GM12891 (cell line): ENCODE measurements around the gene JADE2.

Experiments
- DNase-seq: peaks from one replicate; pipeline ENCODE4 v3.0.0; 2011; ENCODE audit warnings: low spot score; ENCODE audit not compliant: insufficient read length
- FAIRE-seq: peaks from 2 replicates; lab custom pipeline; 2011; peaks lifted over from hg19 to GRCh38; lab: Jason Lieb, UNC
- PAX5 ChIP-seq: IDR thresholded peaks from 2 replicates; pipeline ENCODE4 v1.6.1; 2011; ENCODE audit warnings: low read length, moderate library complexity, mild to moderate bottlenecking; ENCODE audit not compliant: insufficient read depth, severe bottlenecking
- POLR2A ChIP-seq: IDR thresholded peaks from 2 replicates; pipeline ENCODE4 v1.6.1; 2011; ENCODE audit warnings: low read depth, low read length, control low read depth
- POLR2AphosphoS5 ChIP-seq: IDR thresholded peaks from 2 replicates; pipeline ENCODE4 v1.6.1; 2011; ENCODE audit warnings: low read depth, low read length, control low read depth
- POU2F2 ChIP-seq: IDR thresholded peaks from 2 replicates; pipeline ENCODE4 v1.6.1; 2011; ENCODE audit warnings: low read depth, mild to moderate bottlenecking, control low read depth, low read length, moderate library complexity
- SPI1 ChIP-seq: IDR thresholded peaks from 2 replicates; pipeline ENCODE4 v1.6.1; 2011; ENCODE audit warnings: low read depth, low read length, control low read depth
- TAF1 ChIP-seq: IDR thresholded peaks from 2 replicates; pipeline ENCODE4 v1.6.1; 2011; ENCODE audit warnings: low read depth, low read length, control low read depth

JADE2 gene

DNA sequence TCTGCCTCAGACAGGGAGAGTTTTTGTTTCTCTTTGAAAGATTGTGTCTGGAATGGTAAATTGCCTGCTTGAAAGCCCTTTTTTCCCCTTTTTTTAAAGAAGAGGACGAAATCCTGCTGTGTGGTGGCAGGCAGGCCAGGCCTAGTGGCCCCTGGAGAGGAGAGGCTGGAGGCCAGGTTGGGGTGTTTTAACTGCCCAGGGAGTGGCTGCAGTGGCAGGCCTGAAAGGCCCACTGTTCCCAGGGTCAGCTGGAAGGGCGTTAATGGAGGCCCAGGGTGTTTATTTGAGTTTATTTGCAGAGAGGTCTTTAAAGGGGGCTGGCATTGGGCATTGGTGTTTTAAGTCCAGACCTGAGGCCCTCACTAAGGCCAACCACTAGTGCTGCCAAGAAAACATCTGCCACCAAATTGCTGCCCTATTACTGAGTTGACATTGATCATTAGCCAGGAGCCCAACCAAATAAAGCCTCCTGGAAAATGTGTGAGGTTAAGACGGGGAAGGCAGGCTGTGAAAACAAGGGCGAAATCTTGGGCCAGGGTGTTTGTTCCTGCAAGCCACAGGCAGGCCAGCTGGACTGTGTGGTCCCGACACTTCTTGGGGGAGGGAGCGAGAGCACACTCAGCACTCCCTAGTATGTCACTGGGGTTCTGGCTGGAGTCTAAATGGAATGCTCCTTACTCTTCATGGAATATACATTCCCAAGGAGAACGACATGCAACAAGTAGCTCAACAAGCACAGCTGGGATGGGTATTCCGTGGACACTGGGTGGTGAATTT lies 5.0 kb downstream of the JADE2 start:
- no peak for TF ChIP-seq TAF1
- no peak for TF ChIP-seq POU2F2
- FAIRE-seq (no peak), DNase-seq (no peak)

DNA sequence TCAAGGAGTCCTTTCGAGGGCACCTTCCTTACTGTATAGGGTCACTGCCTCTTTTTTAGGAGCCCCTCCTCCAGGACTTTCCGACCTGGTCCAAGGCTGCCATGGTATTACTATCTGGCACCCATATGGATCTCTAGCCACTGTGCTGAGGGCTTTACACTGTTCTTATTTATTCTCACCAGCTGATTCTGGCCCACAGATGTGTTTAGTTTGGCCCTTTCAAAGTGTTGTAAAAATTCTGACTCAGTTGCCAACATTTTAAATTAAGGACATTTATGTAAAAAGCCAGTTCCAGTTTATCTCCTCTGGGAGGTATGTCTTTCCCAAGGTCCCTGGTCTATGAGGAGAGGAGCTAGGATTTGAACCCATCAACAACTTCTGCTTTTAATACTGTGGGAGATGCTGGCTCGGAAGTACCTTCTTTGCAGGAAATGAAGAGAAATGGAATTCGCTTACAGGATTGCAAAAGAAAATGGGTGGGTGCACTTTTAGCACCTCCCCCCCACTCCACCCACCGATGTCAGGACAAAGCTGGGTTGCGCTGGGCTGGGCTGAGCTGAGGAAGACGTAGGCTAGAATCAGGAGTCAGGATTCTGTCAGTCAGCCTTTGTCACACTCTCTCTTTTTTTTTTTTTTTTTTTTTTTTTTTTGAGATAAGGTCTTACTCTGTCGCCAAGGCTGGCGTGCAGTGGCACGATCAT lies 7.8 kb downstream of the JADE2 start:
- TF ChIP-seq POLR2AphosphoS5 (no peak), TAF1 (no peak)
- FAIRE-seq (no peak), DNase-seq (no peak)

DNA sequence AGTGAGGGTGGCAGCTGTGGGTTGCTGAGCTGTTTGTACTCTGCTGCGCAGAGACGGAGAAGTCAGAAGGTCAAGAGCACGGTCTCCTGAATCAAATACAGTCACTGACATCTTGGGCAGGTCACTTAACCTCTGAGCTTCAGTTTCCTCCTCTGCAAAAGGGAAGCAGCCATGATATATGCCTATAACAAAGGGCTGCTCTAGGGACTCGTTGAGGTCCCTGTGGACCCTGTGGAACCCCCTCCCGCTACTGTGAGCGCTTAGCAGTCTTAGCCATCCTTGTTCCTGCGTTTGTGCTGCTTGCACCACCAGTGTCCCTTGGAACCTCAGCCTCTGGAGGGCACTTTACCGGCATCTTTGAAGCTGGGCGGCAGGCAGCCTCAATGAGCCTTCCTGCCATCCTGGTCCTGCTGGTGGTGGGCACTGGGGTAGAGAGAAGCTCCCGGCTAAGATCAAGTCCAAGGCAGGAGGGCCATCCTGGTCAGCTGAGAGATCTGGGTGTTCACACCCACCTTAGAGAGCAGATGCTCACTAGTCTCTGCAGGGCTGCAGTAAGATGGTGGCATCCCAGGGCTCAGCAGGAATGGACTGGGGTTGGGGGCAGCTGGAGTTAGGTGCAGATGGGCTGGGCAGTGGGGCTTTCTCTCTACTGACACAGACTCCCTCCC lies 8.7 kb downstream of the JADE2 start:
- no peak for TF ChIP-seq PAX5
- no peak for TF ChIP-seq SPI1
- no peak for TF ChIP-seq POU2F2

DNA sequence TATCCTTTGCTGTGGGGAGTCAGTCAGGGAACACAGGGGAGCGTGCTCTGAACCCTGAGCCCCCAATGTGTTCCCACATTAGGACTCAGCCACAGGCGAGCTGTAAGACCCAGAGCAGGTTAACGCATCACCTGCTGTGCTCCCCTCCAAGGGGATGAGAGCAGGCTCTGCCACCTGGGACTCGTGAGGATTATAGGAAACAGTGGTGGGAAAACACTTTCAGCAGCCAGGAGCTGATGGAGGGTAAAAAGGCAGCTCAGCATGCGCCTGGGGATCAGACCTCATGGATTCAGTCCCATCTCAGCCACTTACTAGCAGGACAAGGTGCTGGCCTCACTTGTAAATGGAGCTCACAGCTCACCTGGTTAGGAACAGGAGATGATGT lies 9.2 kb downstream of the JADE2 start:
- TF ChIP-seq SPI1, result no peak
- no peak for TF ChIP-seq TAF1
- no peak for TF ChIP-seq POLR2AphosphoS5
- TF ChIP-seq POU2F2, result no peak
- TF ChIP-seq PAX5, result no peak
- TF ChIP-seq POLR2A, result no peak
- DNase-seq (no peak), FAIRE-seq (no peak)

More for the DNA sequence above, 8.7 kb downstream of the JADE2 start:
- DNase-seq (no peak), FAIRE-seq (no peak)

DNA sequence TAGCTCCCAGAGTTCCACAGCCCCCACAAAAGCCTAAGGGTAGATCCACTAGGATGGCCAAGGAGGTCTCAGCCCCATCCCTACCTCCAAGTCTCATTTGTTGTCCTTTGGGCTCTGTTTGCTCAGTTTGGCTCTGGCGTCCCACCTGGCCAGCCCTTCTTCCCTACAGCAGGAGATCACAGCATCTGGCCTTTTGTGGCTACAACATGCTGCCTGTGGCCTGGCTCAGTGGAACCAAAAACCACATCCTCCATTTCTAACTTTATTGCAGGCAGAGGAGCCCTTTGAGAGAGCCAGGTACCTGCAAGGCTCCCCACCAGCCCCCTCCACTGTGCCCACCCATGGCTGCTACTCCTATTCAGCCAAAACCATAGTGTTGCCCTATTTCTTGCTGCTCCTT lies 11.4 kb downstream of the JADE2 start:
- DNase-seq (no peak), FAIRE-seq (peak; percentile 31)
- TF ChIP-seq POLR2A (no peak), POU2F2 (no peak)

DNA sequence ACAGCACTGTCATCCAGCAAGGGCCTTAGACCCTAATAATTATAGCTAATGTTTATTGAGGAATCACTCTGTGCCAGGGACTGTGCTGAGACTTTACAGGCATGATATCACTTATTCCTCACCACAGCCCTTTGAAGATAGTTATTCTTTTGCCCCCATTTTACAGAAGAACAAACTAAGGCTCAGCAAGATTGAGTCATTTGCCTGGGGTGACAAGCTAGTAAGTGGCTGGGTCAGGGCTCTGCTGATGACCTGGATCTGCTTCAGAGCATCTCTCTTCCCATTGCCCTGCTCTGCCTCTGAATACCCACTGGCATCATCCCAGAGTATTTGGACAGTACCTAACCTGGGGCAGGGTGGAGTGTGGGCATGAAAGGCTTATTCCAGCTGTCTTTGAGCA lies 11.8 kb downstream of the JADE2 start:
- TF ChIP-seq POLR2AphosphoS5 (no peak), PAX5 (no peak), TAF1 (no peak), POU2F2 (no peak), SPI1 (no peak), POLR2A (no peak)
- FAIRE-seq, result no peak
- DNase-seq, result no peak

DNA sequence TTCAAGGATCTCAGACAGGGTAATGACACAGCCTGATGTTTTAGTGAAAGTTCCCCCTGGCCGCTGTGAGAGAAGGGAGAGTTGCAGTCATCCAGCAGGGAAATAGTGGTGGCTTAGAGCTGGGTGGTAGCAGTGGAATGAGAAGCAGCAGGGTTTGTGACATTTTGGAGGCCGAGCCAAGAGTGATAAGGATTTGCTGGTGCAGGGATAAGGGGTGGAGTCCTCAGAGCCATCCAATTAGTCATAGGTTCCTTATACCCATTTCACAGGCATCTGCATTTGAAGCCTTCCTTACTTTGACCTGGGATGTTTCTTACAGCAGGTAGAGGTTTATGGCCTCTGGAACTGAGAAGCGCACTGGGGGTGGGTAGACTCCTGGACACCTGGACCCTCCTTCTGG lies 12.8 kb downstream of the JADE2 start:
- FAIRE-seq, result no peak

DNA sequence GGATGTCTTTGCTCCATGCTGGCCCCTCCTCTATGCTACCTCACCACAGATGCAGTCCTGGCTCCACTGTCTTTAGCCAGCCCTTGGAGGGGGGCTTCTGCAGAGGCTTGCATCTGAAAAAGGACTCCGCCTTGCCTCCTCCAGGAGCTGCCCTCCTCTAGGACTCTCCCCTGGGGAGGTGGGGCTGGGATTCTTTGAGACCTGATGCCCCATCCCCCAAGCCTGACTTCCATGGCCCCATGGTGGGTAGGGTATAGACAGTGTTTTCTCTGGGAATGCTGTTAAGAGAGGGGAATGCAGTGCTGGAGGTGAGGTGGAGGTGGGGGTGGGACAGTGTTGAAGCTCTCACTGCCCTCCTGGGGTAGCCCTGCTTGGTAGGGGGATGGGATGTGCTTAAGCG lies 14.3 kb downstream of the JADE2 start:
- no peak for DNase-seq
- TF ChIP-seq TAF1 (no peak), SPI1 (no peak), POU2F2 (no peak), POLR2A (no peak)
- FAIRE-seq, result no peak

More for the DNA sequence above, 12.8 kb downstream of the JADE2 start:
- TF ChIP-seq POLR2AphosphoS5 (no peak), POU2F2 (no peak), POLR2A (no peak), PAX5 (no peak), TAF1 (no peak), SPI1 (no peak)
- no peak for DNase-seq

DNA sequence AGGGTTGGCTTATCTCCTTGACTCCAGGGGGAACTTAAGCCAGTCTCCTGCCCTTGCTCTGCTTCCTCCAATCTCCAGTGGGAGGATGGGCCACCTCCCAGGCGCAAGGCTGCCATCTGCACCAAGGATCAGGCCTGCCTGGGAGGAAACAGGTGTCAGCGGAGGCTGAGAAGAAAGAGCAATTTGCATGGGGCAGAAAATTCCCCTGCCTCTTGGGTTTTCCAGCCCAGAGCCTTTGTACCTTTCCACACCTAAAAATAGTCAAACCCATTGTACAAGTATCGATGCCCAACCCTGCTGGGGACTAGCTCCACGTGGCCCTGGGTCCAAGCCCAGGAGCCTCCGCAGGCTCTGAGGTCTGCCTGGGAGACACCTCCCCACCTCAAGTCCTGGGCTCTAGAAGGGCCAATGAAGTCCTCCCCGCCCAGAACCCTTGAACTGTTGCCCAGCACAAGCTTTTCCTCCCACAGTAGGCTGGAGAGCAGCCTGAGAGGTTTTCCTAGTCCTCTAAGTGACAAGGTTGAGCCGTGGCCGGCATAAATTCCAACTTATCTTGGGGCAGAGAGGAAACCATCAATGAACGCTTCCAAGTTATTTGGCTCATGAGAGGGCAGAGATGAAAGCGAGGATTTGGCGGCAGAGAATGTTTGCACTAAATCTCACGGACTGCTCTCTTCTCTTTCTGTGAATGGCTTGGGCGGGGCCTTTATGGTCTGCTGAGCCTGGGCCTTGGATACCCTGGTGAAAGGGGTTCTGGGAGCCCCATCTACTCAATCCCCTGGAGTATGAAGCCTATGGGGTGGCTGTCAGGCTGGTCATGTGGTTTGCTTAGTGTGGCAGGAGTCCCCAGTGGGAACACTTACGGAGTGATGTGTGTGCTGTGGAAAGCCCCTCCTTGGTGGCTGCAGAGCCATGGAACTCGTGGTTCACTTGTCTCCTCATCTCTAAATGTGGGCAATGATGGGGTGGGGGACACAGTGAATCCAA lies 15.6 kb downstream of the JADE2 start:
- TF ChIP-seq TAF1, result 0 out of 2 replicates have a peak, but pooled peaks have one; percentile 37
- 0 out of 2 replicates have a peak, but pooled peaks have one; percentile 11 for TF ChIP-seq POLR2A
- peak; percentile 88; the same call in 1 of the 2 replicates for TF ChIP-seq POU2F2
- TF ChIP-seq SPI1, result no peak
- no peak for TF ChIP-seq PAX5
- TF ChIP-seq POLR2AphosphoS5, result peak; percentile 36; the same call in 1 of the 2 replicates
- FAIRE-seq, result peak; percentile 51
- no peak for DNase-seq
